ENCODE data around the gene B3GNT3.
"Not testable (repeated sequence)": the region's sequence is repeated elsewhere in the genome, so short reads cannot be mapped to it uniquely, and the experiment has no call there.

B3GNT3 gene

GRCh38 chr19:17796838-17797423 lies 2.0 kb downstream of the B3GNT3 start:
- DNase-seq (ENCODE audit: low read depth): no peak

GRCh38 chr19:17797424-17798201 lies 2.7 kb downstream of the B3GNT3 start:
- no peak for DNase-seq (ENCODE audit: low read depth)

- DNase-seq (ENCODE audit: low read depth): not testable (repeated sequence)
Measured at GRCh38 chr19:17798599-17798998, 3.7 kb downstream of the B3GNT3 start.

GRCh38 chr19:17802137-17802858 lies 7.4 kb downstream of the B3GNT3 start:
- DNase-seq (ENCODE audit: low read depth): no peak

- DNase-seq (ENCODE audit: low read depth): no peak
Measured at GRCh38 chr19:17803264-17803896, 8.4 kb downstream of the B3GNT3 start.

GRCh38 chr19:17805427-17805826 lies 10.5 kb downstream of the B3GNT3 start:
- DNase-seq (ENCODE audit: low read depth): no peak

- no peak for DNase-seq (ENCODE audit: low read depth)
Measured at GRCh38 chr19:17806945-17807344, 12.0 kb downstream of the B3GNT3 start.

GRCh38 chr19:17807731-17808316 lies 12.9 kb downstream of the B3GNT3 start:
- no peak for DNase-seq (ENCODE audit: low read depth)

GRCh38 chr19:17811103-17811502 lies 16.2 kb downstream of the B3GNT3 start:
- no peak for DNase-seq (ENCODE audit: low read depth)

- no peak for DNase-seq (ENCODE audit: low read depth)
Measured at GRCh38 chr19:17811681-17812080, 16.7 kb downstream of the B3GNT3 start.

GRCh38 chr19:17812099-17812498 lies 17.2 kb downstream of the B3GNT3 start:
- DNase-seq (ENCODE audit: low read depth): no peak

GRCh38 chr19:17817668-17818363 lies 22.9 kb downstream of the B3GNT3 start:
- no peak for DNase-seq (ENCODE audit: low read depth)

- DNase-seq (ENCODE audit: low read depth): no peak
Measured at GRCh38 chr19:17821190-17821589, 26.3 kb downstream of the B3GNT3 start, which contains the start of gene INSL3. Gene INSL3 (minus strand): TSS chr19:17821519. CDS start chr19:17821506, 13 bp downstream.

GRCh38 chr19:17824339-17824738 lies 29.4 kb downstream of the B3GNT3 start:
- DNase-seq (ENCODE audit: low read depth): no peak

GRCh38 chr19:17826508-17827056 lies 31.6 kb downstream of the B3GNT3 start:
- no peak for DNase-seq (ENCODE audit: low read depth)

- DNase-seq (ENCODE audit: low read depth): peak; percentile 9
Measured at GRCh38 chr19:17829855-17830566, 35.1 kb downstream of the B3GNT3 start.

- no peak for DNase-seq (ENCODE audit: low read depth)
Measured at GRCh38 chr19:17830567-17831418, 35.9 kb downstream of the B3GNT3 start.

GRCh38 chr19:17831419-17831888 lies 36.5 kb downstream of the B3GNT3 start:
- no peak for DNase-seq (ENCODE audit: low read depth)

GRCh38 chr19:17832443-17833208 lies 37.7 kb downstream of the B3GNT3 start:
- DNase-seq (ENCODE audit: low read depth): no peak
